Measurements from ENCODE around the gene CARD11.

- TF ChIP-seq CTCF (IDR thresholded peaks at IDR 0.05; ENCODE audit: insufficient read depth, low read length), result no peak
- TF ChIP-seq POLR2AphosphoS5 (IDR thresholded peaks at IDR 0.05; ENCODE audit: low read depth), result no peak
- TF ChIP-seq SPI1 (IDR thresholded peaks at IDR 0.05; ENCODE audit: borderline replicate concordance, low read depth), result no peak
These were observed 96.4 kb downstream of the CARD11 start for GRCh38 chr7:2947058-2947780.

All from HL-60 (cell line).